GM06990 (cell line): ENCODE results near the gene IMPDH1.

Experiments
- DNase-seq: peaks from one replicate; pipeline ENCODE4 v3.0.0-alpha.2; 2011; ENCODE audit not compliant: insufficient read length; ENCODE audit errors: extremely low read depth
- H3K27me3 ChIP-seq: replicated peaks from 2 replicates; pipeline ENCODE4 v1.6.0; 2011; ENCODE audit warnings: low read length; ENCODE audit not compliant: control insufficient read depth, insufficient read depth
- H3K36me3 ChIP-seq: 2 replicates; pipeline ENCODE4 v1.5.1; 2011; ENCODE audit warnings: low read length; ENCODE audit not compliant: control insufficient read depth, insufficient read depth
- H3K4me3 ChIP-seq: replicated peaks from 2 replicates; pipeline ENCODE4 v1.5.1; 2011; ENCODE audit warnings: low read depth, mild to moderate bottlenecking, control low read depth, low read length
- CTCF ChIP-seq: IDR thresholded peaks from 2 replicates; pipeline ENCODE4 v1.5.1; 2011; ENCODE audit warnings: low read length, control low read depth, mild to moderate bottlenecking, inconsistent platforms; ENCODE audit not compliant: insufficient read depth, poor library complexity, severe bottlenecking

The IMPDH1 gene

GRCh38 chr7:128344431-128344774 is 65.4 kb downstream of the IMPDH1 start:
- 0 out of 2 replicates have a peak, but pooled peaks cover 2% of the 10 kb centered on the region for H3K36me3 ChIP-seq
- no peak for TF ChIP-seq CTCF
- no peak overlapping the region for H3K4me3 ChIP-seq
- H3K27me3 ChIP-seq, result no peaks in the 10 kb centered on the region; the same call in 1 of the 2 replicates
- DNase-seq, result no peak

- Histone ChIP-seq H3K4me3 (peak within 1 kb of the TSS; percentile 86), H3K27me3 (no peaks in the 10 kb centered on the region; the same call in 1 of the 2 replicates), H3K36me3 (0 out of 2 replicates have a peak, but pooled peaks cover 2% of the 10 kb centered on the region)
- TF ChIP-seq CTCF, result no peak
- peak; percentile 91 for DNase-seq
Observed at GRCh38 chr7:128343554-128344430, 66.0 kb downstream of the IMPDH1 start, which contains the start of gene RBM28. Gene RBM28, minus strand, starts transcription at chr7:128343908. Its CDS starts 115 bp downstream, at chr7:128343793.
